GM23338 (cell line): ENCODE data around the gene FMN2. TPM values are rescaled to one million over a fixed set of nuclear protein-coding genes. Genes with fewer than 3 reads are reported as not detected.

Source experiments
- ATAC-seq: fragments of 200-7000 bp; cut with Tn5 transposase; 3 replicates; pipeline ENCODE4 v1.9.1; 2020
- DNase-seq: peaks from one replicate; pipeline ENCODE4 v3.0.0-alpha.2; 2015; ENCODE audit warnings: low spot score
- H2AFZ ChIP-seq: fragments of 200-600 bp; sonication (generic); 2 replicates; pipeline ENCODE4 v1.8.0; 2016; ENCODE audit warnings: antibody characterized with exemption, mild to moderate bottlenecking, moderate library complexity
- H3F3A ChIP-seq: fragments of 200-600 bp; sonication (generic); replicated peaks from 2 replicates; pipeline ENCODE4 v1.8.0; 2017; ENCODE audit warnings: antibody characterized with exemption, mixed run types, low read depth
- H3K27ac ChIP-seq: fragments of 200-600 bp; sonication (generic); 2 replicates; pipeline ENCODE4 v1.6.1; 2016; ENCODE audit warnings: low read depth
- H3K27me3 ChIP-seq: fragments of 200-600 bp; sonication (generic); 2 replicates; pipeline ENCODE4 v1.8.0; 2016; ENCODE audit warnings: mild to moderate bottlenecking, mixed run types, moderate library complexity; ENCODE audit not compliant: insufficient read depth
- H3K36me3 ChIP-seq: fragments of 200-600 bp; sonication (generic); 2 replicates; pipeline ENCODE4 v1.8.0; 2016; ENCODE audit warnings: mild to moderate bottlenecking; ENCODE audit not compliant: insufficient read depth
- H3K4me1 ChIP-seq: fragments of 200-600 bp; sonication (generic); 2 replicates; pipeline ENCODE4 v1.8.0; 2016; ENCODE audit warnings: mild to moderate bottlenecking, moderate library complexity; ENCODE audit not compliant: insufficient read depth
- H3K4me2 ChIP-seq: fragments of 200-600 bp; sonication (generic); 2 replicates; pipeline ENCODE4 v1.7.1; 2017; ENCODE audit warnings: mixed run types
- H3K4me3 ChIP-seq: fragments of 200-600 bp; sonication (generic); 2 replicates; pipeline ENCODE4 v1.6.1; 2016; ENCODE audit warnings: mixed run types
- H3K79me2 ChIP-seq: fragments of 200-600 bp; sonication (generic); replicated peaks from 2 replicates; pipeline ENCODE4 v1.8.0; 2017; ENCODE audit warnings: mild to moderate bottlenecking; ENCODE audit not compliant: insufficient read depth
- H3K9me2 ChIP-seq: fragments of 200-600 bp; sonication (generic); 2 replicates; pipeline ENCODE4 v1.8.0; 2017; ENCODE audit not compliant: insufficient read depth
- H4K20me1 ChIP-seq: fragments of 200-600 bp; sonication (generic); replicated peaks from 2 replicates; pipeline ENCODE4 v1.8.0; 2017; ENCODE audit warnings: mild to moderate bottlenecking; ENCODE audit not compliant: insufficient read depth
- H3K27ac Mint-ChIP-seq: 2 replicates; pipeline ENCODE4 v1.8.0; 2020; ENCODE audit warnings: inconsistent platforms, mild to moderate bottlenecking, moderate library complexity, mixed read lengths
- H3K27me3 Mint-ChIP-seq: 3 replicates; pipeline ENCODE4 v1.8.0; 2022; ENCODE audit warnings: low read depth, mild to moderate bottlenecking, moderate library complexity, mixed read lengths, inconsistent platforms; ENCODE audit not compliant: insufficient read depth, poor library complexity
- H3K36me3 Mint-ChIP-seq: 3 replicates; pipeline ENCODE4 v1.8.0; 2021; ENCODE audit warnings: low read depth, mild to moderate bottlenecking, inconsistent platforms, moderate library complexity, mixed read lengths
- H3K4me1 Mint-ChIP-seq: 3 replicates; pipeline ENCODE4 v1.8.0; 2020; ENCODE audit warnings: mild to moderate bottlenecking, inconsistent platforms, mixed read lengths
- H3K4me3 Mint-ChIP-seq: 3 replicates; pipeline ENCODE4 v1.8.0; 2021; ENCODE audit warnings: moderate library complexity, mild to moderate bottlenecking, inconsistent platforms, mixed read lengths
- H3K9me3 Mint-ChIP-seq: 3 replicates; pipeline ENCODE4 v1.8.0; 2020; ENCODE audit warnings: moderate library complexity, mild to moderate bottlenecking, inconsistent platforms, mixed read lengths
- CREB1 ChIP-seq: fragments of 250-450 bp; sonication (Bioruptor Pico); IDR thresholded peaks from 2 replicates; pipeline ENCODE4 v1.5.0; 2020; ENCODE audit warnings: low read depth, mild to moderate bottlenecking, moderate library complexity
- ETS1 ChIP-seq: IDR thresholded peaks from 2 replicates; pipeline ENCODE4 v1.6.1; 2016; ENCODE audit warnings: antibody characterized with exemption
- EZH2 ChIP-seq: fragments of 200-600 bp; sonication (generic); IDR thresholded peaks from one replicate; pipeline ENCODE4 v1.8.0; 2017; ENCODE audit warnings: antibody characterized with exemption, mild to moderate bottlenecking, low read depth; ENCODE audit not compliant: unreplicated experiment
- EZH2phosphoT487 ChIP-seq: fragments of 200-600 bp; sonication (generic); IDR thresholded peaks from one replicate; pipeline ENCODE4 v1.8.1; 2018; ENCODE audit warnings: antibody characterized with exemption; ENCODE audit not compliant: unreplicated experiment
- NANOG ChIP-seq: IDR thresholded peaks from 2 replicates; pipeline ENCODE4 v1.6.1; 2016; ENCODE audit warnings: antibody characterized with exemption, borderline replicate concordance
- POLR2AphosphoS5 ChIP-seq: IDR thresholded peaks from 2 replicates; pipeline ENCODE4 v1.6.1; 2016; ENCODE audit warnings: antibody characterized with exemption, low read depth
- ZNF114 ChIP-seq: fragments of 250-450 bp; sonication (Bioruptor Pico); IDR thresholded peaks from 2 replicates; pipeline ENCODE4 v1.5.0; 2020; ENCODE audit warnings: mild to moderate bottlenecking, moderate library complexity
- ZNF331 ChIP-seq: fragments of 250-450 bp; sonication (Bioruptor Pico); IDR thresholded peaks from 2 replicates; pipeline ENCODE4 v1.5.0; 2020; ENCODE audit warnings: low read depth, mild to moderate bottlenecking, moderate library complexity
- ZNF462 ChIP-seq: fragments of 250-450 bp; sonication (Bioruptor Pico); IDR thresholded peaks from 2 replicates; pipeline ENCODE4 v1.5.0; 2020; ENCODE audit warnings: mild to moderate bottlenecking, moderate library complexity
- polyA plus RNA-seq: library from polyadenylated mRNA; unstranded; fragments of >200 nt; fragmentation: Nextera tagmentation; extraction: Ambion mirVana; gene quantifications from 2 replicates; pipeline ENCODE4 v1.2.1, GENCODE V29; 2016
- total RNA-seq: library from RNA; depleted of rRNA; stranded (reverse); fragments of >200 nt; shearing (Covaris generic); gene quantifications from 2 replicates; pipeline ENCODE4 v1.2.3, GENCODE V29; 2014
- TF ChIP-seq, protein P1 (sequence below): IDR thresholded peaks from one replicate; pipeline ENCODE4 v1.6.1; 2018; ENCODE audit warnings: antibody characterized with exemption; ENCODE audit not compliant: unreplicated experiment
- TF ChIP-seq, protein P2 (sequence below), 2 experiments: fragments of 200-600 bp in 1 of 2; sonication (generic) in 1 of 2; conservative IDR thresholded peaks; 2 replicates each; pipeline versions ENCODE4 v1.5.1 to v1.6.1; 2016 to 2017; ENCODE audit warnings: antibody characterized with exemption in 2 of 2, low read depth in 2 of 2, mild to moderate bottlenecking in 2 of 2, moderate library complexity in 1 of 2

FMN2 gene
- total and polyA plus RNA-seq, 2 experiments from 2014 or later, result 1.5 to 2.5 TPM

- Mint-ChIP-seq H3K4me3 (no peak overlapping the region), H3K27ac (no peak overlapping the region), H3K9me3 (no peaks in the 10 kb centered on the region), H3K27me3 (peaks cover 3% of the 10 kb centered on the region), H3K4me1 (no peaks in the 10 kb centered on the region), H3K36me3 (no peaks in the 10 kb centered on the region; the same call in 2 of the 3 replicates)
- H4K20me1 ChIP-seq, result no peaks in the 10 kb centered on the region
- TF ChIP-seq ETS1 (no peak), EZH2 (no peak), ZNF462 (CRISPR knock-in tag) (no peak), EZH2phosphoT487 (no peak), NANOG (no peak), ZNF114 (CRISPR knock-in tag) (no peak), CREB1 (CRISPR knock-in tag) (no peak), ZNF331 (CRISPR knock-in tag) (no peak), POLR2AphosphoS5 (no peak)
- TF ChIP-seq, protein P1, sequence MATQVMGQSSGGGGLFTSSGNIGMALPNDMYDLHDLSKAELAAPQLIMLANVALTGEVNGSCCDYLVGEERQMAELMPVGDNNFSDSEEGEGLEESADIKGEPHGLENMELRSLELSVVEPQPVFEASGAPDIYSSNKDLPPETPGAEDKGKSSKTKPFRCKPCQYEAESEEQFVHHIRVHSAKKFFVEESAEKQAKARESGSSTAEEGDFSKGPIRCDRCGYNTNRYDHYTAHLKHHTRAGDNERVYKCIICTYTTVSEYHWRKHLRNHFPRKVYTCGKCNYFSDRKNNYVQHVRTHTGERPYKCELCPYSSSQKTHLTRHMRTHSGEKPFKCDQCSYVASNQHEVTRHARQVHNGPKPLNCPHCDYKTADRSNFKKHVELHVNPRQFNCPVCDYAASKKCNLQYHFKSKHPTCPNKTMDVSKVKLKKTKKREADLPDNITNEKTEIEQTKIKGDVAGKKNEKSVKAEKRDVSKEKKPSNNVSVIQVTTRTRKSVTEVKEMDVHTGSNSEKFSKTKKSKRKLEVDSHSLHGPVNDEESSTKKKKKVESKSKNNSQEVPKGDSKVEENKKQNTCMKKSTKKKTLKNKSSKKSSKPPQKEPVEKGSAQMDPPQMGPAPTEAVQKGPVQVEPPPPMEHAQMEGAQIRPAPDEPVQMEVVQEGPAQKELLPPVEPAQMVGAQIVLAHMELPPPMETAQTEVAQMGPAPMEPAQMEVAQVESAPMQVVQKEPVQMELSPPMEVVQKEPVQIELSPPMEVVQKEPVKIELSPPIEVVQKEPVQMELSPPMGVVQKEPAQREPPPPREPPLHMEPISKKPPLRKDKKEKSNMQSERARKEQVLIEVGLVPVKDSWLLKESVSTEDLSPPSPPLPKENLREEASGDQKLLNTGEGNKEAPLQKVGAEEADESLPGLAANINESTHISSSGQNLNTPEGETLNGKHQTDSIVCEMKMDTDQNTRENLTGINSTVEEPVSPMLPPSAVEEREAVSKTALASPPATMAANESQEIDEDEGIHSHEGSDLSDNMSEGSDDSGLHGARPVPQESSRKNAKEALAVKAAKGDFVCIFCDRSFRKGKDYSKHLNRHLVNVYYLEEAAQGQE, result no peak
- TF ChIP-seq, protein P2, sequence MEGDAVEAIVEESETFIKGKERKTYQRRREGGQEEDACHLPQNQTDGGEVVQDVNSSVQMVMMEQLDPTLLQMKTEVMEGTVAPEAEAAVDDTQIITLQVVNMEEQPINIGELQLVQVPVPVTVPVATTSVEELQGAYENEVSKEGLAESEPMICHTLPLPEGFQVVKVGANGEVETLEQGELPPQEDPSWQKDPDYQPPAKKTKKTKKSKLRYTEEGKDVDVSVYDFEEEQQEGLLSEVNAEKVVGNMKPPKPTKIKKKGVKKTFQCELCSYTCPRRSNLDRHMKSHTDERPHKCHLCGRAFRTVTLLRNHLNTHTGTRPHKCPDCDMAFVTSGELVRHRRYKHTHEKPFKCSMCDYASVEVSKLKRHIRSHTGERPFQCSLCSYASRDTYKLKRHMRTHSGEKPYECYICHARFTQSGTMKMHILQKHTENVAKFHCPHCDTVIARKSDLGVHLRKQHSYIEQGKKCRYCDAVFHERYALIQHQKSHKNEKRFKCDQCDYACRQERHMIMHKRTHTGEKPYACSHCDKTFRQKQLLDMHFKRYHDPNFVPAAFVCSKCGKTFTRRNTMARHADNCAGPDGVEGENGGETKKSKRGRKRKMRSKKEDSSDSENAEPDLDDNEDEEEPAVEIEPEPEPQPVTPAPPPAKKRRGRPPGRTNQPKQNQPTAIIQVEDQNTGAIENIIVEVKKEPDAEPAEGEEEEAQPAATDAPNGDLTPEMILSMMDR (conservative IDR thresholded peaks at IDR 0.05; ENCODE audit: low read depth in 2 of 2), result no peak
- H3K36me3 ChIP-seq, result no peaks in the 10 kb centered on the region
- H3K27me3 ChIP-seq, result no peaks in the 10 kb centered on the region
- no peak overlapping the region for H2AFZ ChIP-seq
- DNase-seq, result no peak
- peaks cover 8% of the 10 kb centered on the region; the same call in 1 of the 2 replicates for H3K9me2 ChIP-seq
- H3K4me2 ChIP-seq, result no peak overlapping the region
- H3K79me2 ChIP-seq, result no peaks in the 10 kb centered on the region
- no peak overlapping the region for H3K4me3 ChIP-seq
- H3F3A ChIP-seq, result no peaks in the 10 kb centered on the region
- H3K4me1 ChIP-seq, result no peaks in the 10 kb centered on the region
- H3K27ac ChIP-seq, result no peak overlapping the region
- ATAC-seq, result no peak
Measured at GRCh38 chr1:240126821-240127220, 35.1 kb downstream of the FMN2 start.
